Neural crest cell (in vitro differentiated cells): Measurements from ENCODE around the gene TTC27. TPM values are rescaled to one million over a fixed set of nuclear protein-coding genes. Genes with fewer than 3 reads are reported as not detected.

Experiments
- DNase-seq: peaks from one replicate; pipeline ENCODE4 v3.0.0; 2021; ENCODE audit warnings: low read depth, mixed read lengths, low spot score
- H3K27ac Mint-ChIP-seq: one replicate; pipeline ENCODE4 v1.8.0; 2021; ENCODE audit warnings: mild to moderate bottlenecking, mixed read lengths; ENCODE audit not compliant: unreplicated experiment
- H3K27me3 Mint-ChIP-seq: 2 replicates; pipeline ENCODE4 v1.8.0; 2021; ENCODE audit warnings: low read depth, mild to moderate bottlenecking, mixed read lengths
- H3K36me3 Mint-ChIP-seq: 2 replicates; pipeline ENCODE4 v1.8.0; 2021; ENCODE audit warnings: low read depth, mild to moderate bottlenecking, mixed read lengths
- H3K4me1 Mint-ChIP-seq: 2 replicates; pipeline ENCODE4 v1.8.0; 2021; ENCODE audit warnings: mixed read lengths
- H3K4me3 Mint-ChIP-seq: one replicate; pipeline ENCODE4 v1.8.0; 2021; ENCODE audit warnings: mild to moderate bottlenecking, mixed read lengths
- H3K9me3 Mint-ChIP-seq: 2 replicates; pipeline ENCODE4 v1.8.0; 2021; ENCODE audit warnings: mixed read lengths
- total RNA-seq: library from RNA; stranded (reverse); gene quantifications from 2 replicates; pipeline ENCODE4 v1.2.1, GENCODE V29; 2021
- TF ChIP-seq, protein P1 (sequence below): fragments of 200-600 bp; sonication (generic); conservative IDR thresholded peaks from 2 replicates; pipeline ENCODE4 v1.5.0; 2021; ENCODE audit warnings: antibody characterized with exemption, mild to moderate bottlenecking

TTC27 gene
- total RNA-seq, 1 donor from 2014 or later, result 16.5 TPM

DNA sequence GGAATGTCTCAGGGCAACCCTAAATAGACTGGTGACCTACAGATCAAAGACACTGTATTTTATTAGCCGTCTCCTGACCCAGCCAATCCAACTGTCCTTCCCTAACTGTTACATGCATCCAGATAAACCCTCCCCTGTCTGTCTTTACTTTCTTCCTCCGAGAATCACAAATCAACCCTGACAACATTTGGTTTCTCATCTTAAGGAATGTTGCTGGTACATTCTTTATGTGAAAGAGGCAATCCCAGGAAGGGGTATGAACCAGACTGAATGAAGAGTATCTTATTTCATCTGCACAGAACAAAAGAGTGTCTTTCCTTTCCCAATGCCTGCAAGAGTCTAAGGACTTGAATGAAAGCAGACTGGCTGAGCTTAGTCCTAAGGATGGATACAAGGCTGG, 205.0 kb downstream of the TTC27 start:
- TF ChIP-seq, protein P1, sequence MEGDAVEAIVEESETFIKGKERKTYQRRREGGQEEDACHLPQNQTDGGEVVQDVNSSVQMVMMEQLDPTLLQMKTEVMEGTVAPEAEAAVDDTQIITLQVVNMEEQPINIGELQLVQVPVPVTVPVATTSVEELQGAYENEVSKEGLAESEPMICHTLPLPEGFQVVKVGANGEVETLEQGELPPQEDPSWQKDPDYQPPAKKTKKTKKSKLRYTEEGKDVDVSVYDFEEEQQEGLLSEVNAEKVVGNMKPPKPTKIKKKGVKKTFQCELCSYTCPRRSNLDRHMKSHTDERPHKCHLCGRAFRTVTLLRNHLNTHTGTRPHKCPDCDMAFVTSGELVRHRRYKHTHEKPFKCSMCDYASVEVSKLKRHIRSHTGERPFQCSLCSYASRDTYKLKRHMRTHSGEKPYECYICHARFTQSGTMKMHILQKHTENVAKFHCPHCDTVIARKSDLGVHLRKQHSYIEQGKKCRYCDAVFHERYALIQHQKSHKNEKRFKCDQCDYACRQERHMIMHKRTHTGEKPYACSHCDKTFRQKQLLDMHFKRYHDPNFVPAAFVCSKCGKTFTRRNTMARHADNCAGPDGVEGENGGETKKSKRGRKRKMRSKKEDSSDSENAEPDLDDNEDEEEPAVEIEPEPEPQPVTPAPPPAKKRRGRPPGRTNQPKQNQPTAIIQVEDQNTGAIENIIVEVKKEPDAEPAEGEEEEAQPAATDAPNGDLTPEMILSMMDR, result no peak
- no peak overlapping the region for H3K27ac Mint-ChIP-seq
- H3K36me3 Mint-ChIP-seq, result peaks cover 8% of the 10 kb centered on the region
- peaks cover 9% of the 10 kb centered on the region for H3K9me3 Mint-ChIP-seq
- peaks cover 8% of the 10 kb centered on the region for H3K4me1 Mint-ChIP-seq
- H3K27me3 Mint-ChIP-seq, result no peaks in the 10 kb centered on the region
- DNase-seq, result no peak
- no peak overlapping the region for H3K4me3 Mint-ChIP-seq

DNA sequence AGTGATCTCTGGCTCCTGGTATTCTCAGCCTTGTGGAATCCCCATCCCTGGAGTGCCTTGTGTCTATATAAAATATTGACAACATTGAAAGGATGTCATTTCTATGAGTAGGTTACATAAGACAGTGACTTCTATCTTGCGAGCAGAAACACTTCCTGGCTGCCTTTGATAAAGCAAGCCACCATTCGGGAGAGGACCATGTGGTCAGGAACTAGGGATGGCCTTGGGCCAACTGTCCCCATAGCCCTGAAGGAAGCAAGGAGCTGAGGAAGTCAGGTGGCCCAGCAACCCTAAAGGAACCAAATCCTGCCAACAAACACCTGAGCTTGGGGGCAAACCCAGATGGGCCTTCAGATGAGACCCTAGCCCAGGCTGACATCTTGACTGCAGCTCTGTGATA, 205.9 kb downstream of the TTC27 start:
- H3K9me3 Mint-ChIP-seq, result peaks cover 9% of the 10 kb centered on the region
- H3K4me1 Mint-ChIP-seq, result peaks cover 8% of the 10 kb centered on the region
- DNase-seq, result no peak
- TF ChIP-seq, protein P1, result no peak
- no peak overlapping the region for H3K4me3 Mint-ChIP-seq
- peaks cover 6% of the 10 kb centered on the region for H3K36me3 Mint-ChIP-seq
- H3K27ac Mint-ChIP-seq, result no peak overlapping the region
- H3K27me3 Mint-ChIP-seq, result no peaks in the 10 kb centered on the region

DNA sequence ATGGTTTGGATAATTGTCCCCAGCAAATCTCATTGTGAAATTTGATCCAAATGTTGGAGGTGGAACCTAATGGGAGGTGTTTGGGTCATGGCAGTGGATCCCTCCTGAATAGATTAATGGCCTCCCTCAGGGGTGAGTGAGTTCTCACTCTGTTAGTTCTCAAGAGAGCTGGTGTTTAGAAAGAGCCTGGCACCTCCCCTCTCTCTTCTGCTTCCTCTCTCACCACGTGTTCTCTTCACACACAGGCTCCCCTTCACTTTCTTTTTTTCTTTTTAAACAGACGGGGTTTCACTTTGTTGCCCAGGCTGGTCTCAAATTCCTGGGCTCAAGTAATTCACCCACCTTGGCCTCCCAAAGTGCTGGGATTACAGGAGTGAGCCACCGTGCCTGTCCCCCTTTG, 207.3 kb downstream of the TTC27 start:
- DNase-seq, result no peak
- Mint-ChIP-seq H3K4me1 (peaks cover 8% of the 10 kb centered on the region), H3K27me3 (no peaks in the 10 kb centered on the region), H3K9me3 (peaks cover 3% of the 10 kb centered on the region), H3K36me3 (peaks cover 3% of the 10 kb centered on the region), H3K27ac (no peak overlapping the region), H3K4me3 (no peak overlapping the region)
- TF ChIP-seq, protein P1, result no peak

DNA sequence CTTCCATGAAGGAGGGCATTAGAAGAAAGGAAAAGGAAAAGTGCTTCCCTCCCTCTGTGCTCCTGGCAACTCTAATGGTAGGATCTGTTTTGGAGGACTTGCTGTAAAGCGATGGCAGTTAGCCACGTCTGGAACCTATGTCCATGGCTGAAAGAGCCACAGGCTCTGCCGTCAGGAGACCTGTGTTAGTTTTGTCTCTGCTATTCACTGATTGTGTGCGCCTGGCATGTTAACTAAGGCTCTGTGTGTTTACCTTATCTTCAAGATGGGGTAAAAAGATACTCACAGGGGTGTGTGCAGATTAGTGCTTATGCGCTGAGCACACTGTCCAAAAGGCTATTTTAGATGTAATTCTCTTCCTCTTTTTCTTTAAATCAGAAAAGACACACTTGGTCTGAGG, 209.1 kb downstream of the TTC27 start:
- Mint-ChIP-seq H3K36me3 (no peaks in the 10 kb centered on the region), H3K4me3 (no peak overlapping the region), H3K9me3 (peaks cover 3% of the 10 kb centered on the region), H3K4me1 (peaks cover 8% of the 10 kb centered on the region), H3K27ac (no peak overlapping the region), H3K27me3 (no peaks in the 10 kb centered on the region)
- no peak for DNase-seq
- TF ChIP-seq, protein P1, result no peak

DNA sequence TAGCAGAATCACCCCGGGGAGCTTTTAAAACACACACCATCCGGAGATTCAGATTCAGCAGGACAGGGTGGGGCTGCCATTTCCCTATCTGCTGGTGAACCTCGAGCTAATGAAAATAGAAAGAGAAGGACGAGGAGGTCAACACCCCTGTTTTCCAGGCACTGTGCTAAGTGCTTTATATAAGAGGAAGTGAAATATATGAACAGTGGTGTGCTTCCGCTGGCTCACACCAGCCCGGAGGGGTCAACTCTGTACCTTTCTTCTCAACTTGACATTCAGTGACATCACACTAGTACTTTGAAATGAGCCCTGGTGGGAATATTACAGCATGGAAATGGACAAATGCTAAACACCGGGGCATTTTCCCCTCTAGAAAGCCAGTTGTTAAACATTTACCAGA, 210.6 kb downstream of the TTC27 start:
- Mint-ChIP-seq H3K27ac (peak overlapping the region; percentile 60), H3K4me1 (no peaks in the 10 kb centered on the region), H3K4me3 (no peak overlapping the region), H3K9me3 (peaks cover 3% of the 10 kb centered on the region), H3K36me3 (peaks cover 1% of the 10 kb centered on the region), H3K27me3 (no peaks in the 10 kb centered on the region)
- TF ChIP-seq, protein P1, result no peak
- no peak for DNase-seq

DNA sequence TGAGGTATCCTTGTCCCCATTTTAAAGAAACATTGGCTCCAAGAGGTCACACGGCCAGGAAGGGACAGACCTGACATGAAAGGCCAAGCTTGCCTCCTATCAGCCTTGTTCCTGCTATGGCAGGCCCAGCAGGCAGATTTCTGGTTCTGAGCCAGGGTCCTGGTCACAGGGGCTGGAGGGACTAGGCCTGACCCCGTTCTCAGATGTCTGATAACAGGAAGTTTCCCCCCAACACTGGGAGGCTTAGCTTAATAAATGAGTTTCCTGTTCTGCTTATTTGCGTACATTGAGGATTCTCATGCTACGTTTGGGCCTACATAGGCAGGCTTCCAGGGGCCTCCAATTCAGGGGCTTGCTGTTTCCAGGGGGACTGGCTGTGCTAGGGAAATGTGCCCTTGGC, 211.1 kb downstream of the TTC27 start:
- Mint-ChIP-seq H3K27me3 (no peaks in the 10 kb centered on the region), H3K27ac (no peak overlapping the region), H3K9me3 (peaks cover 3% of the 10 kb centered on the region), H3K36me3 (peaks cover 3% of the 10 kb centered on the region), H3K4me3 (no peak overlapping the region), H3K4me1 (no peaks in the 10 kb centered on the region)
- TF ChIP-seq, protein P1, result no peak
- DNase-seq, result no peak
